GM10266 (cell line): ENCODE measurements around the gene NFIA.
"Not testable (repeated sequence)": the region's sequence is repeated elsewhere in the genome, so short reads cannot be mapped to it uniquely, and the experiment has no call there.

Source experiments
- DNase-seq: peaks from one replicate; pipeline ENCODE4 v3.0.0; 2012; ENCODE audit errors: extremely low spot score
- TF ChIP-seq, protein P1 (sequence below): IDR thresholded peaks from 2 replicates; pipeline ENCODE4 v1.5.1; 2012; ENCODE audit warnings: mild to moderate bottlenecking, low read depth; ENCODE audit not compliant: control insufficient read depth, insufficient read depth; ENCODE audit errors: missing control alignments

Gene NFIA

DNA sequence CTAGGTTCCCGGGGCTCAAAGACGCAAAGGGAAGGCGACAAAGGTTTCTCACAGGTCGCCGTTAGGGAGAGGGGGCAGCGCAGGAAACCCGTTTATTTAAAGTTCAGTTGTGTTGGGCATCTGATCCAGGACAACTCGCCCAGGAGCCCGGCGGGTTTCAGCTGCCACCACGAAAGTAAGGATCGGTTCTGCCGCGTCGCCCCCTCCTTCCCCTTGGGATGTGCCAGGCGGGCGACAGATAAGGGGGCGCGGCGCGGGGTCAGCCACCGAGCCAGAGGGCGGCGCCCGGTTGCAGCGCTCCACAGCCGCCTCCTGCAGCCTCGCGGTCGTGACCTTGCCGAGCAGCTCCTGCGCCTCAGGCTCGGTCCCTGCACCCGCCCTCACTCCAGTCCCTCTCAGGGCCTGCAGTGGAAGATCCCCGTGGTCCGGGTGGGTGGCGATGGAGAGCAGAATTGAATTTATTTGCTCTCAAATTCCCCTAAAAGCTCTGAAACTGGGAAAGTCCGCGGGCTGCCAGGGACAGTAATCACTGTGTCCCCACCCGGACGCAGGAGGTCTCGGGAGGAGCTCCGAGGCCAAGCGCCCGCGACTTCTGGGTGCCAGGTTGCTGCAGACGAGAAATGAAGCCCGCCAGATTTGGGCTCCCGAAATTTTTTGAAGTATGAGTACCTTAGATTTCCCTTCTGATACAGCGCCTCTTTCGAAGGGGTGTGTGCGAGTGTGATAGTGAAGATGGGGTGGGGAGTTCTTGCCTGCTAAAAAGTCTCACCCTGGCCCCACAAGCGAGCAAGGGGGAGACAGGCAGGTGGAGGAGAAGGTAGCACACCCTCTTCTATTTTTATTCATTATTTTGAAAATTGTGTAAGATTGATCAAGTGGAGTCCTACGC, 28.4 kb upstream of the NFIA start:
- DNase-seq, result peak; percentile 37
- TF ChIP-seq, protein P1, sequence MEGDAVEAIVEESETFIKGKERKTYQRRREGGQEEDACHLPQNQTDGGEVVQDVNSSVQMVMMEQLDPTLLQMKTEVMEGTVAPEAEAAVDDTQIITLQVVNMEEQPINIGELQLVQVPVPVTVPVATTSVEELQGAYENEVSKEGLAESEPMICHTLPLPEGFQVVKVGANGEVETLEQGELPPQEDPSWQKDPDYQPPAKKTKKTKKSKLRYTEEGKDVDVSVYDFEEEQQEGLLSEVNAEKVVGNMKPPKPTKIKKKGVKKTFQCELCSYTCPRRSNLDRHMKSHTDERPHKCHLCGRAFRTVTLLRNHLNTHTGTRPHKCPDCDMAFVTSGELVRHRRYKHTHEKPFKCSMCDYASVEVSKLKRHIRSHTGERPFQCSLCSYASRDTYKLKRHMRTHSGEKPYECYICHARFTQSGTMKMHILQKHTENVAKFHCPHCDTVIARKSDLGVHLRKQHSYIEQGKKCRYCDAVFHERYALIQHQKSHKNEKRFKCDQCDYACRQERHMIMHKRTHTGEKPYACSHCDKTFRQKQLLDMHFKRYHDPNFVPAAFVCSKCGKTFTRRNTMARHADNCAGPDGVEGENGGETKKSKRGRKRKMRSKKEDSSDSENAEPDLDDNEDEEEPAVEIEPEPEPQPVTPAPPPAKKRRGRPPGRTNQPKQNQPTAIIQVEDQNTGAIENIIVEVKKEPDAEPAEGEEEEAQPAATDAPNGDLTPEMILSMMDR, result no peak

DNA sequence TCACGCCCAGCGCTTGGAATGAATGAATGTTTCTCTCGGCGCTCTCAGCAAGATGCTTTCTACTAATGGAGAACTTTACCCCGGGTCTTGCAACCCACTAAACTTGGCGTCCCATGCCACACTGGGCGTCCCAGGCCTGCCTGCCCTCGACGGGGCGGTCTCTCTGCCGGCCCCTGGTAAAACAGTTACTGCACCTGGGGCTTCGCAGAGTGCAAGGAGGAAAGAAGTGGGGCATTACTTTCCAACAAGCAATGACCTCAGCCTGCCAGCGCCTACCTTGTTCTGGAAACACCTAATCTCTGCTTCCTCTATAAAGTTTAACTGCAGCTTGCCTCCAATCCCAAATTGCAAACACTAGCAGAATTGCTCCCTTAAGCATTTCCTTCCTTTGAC, 27.8 kb upstream of the NFIA start:
- TF ChIP-seq, protein P1, result no peak
- DNase-seq, result no peak

DNA sequence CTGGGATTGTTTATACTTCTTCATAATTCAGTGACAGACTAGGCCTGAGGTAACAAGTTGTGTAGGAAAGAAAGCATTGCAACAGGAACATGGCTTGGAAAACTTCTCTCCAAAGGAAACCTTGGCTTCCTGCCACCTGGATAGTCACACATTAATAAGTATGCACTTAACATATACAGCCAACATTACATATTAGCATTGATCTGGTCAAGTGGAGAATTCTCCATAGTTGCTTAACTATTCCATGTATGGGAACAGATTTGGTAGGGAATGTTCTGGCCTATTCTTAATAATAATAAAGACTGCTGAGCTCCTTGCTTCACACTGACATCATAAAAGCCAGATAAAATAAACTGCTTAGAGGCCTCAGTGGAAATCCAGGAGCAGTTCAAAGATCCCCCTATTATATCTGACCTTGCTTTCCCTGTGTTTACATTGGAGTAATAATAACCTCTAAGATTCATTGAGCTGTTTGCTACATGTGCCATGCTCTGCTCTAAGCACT, 27.2 kb upstream of the NFIA start:
- DNase-seq, result no peak
- TF ChIP-seq, protein P1, result no peak

DNA sequence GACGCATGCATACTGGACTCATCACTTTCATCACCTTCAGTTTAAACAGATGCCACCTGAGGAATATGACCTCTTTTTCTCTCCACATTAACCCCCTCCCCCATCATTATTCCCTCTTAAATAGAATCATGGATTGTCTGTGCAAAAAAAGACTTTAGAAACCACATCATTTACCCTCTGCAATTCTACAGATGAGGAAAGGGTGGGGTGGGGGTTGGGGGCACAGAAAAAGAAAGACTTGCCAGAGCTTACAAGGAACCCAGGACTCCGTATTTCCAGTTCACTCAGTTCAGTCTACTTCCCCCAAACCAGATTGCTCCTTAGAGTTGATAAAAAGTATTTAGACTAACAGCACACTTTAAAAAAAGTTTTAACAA, 26.2 kb upstream of the NFIA start:
- no peak for DNase-seq
- TF ChIP-seq, protein P1, result no peak

DNA sequence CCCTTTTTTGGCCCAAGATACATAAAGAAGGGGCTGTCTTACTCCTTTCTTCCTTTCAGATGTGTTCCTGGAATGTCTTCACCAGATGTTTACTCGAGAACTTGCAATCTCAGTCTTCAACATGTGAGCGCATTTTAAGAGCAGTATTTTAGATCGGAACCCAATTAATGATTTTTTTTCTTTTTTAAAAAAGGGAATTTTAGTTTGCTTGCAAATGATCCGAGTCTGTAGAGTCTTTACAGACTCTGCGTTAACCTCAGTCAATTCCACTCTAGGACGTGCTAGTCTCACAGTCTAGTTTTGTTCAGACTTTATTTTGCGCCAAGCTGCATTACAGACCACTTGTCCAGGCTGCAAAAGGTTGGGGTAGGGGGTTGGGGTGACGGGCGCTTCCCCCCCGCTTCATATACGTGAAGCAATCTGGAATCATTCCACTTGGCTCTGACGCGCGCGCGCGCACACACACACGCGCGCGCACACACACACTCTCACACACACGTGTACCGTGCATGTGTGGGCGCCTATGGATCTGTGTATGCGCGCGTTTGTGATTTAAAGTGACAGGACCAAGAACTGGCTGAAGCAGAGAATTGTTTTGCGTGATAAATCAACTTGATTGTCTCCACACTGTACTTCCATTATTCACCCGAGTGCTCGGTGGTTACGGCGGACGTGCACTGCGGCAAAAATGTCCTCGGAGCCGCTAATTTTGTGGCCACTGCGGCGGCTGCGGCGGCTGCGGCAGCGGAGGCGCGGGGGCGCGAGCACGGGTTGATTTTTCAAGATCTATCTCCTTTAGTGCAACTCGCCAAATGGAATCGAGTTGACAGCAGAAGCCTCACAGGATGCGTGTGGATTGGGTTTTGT, 25.6 kb upstream of the NFIA start:
- no peak for DNase-seq
- TF ChIP-seq, protein P1, result no peak

DNA sequence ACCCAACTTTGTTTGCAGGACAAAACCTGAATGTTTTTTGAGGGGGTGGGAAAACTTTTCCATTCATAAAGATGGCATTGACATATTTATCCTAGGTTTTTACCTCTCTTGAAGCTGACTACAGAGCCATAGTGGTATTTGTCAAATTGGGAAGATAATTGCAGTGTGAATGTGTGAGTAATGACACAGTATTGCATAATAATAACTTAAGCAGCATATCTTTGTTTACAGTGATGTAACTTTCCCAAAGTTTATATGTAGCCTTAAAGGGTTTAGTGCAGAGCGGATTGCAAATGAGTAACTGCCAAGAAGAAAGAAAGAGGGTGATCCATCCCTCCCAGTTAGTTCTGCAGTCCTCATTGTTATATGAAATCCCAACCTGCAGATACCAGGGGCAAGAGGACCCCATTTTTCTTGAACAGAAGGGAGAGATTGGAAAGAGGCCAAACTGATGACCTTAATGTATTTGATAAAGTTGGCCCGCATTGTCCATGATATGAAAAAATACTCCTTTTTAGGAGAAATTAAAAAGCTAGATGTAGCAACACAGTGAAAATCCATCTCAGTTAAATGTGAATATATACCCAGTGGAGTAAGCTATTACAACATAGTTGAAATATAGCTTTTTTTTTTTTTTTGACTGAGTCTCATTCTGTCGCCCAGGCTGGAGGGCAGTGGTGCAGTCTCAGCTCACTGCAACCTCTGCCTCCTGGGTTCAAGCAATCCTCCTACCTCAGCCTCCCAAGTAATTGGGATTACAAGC, 23.7 kb upstream of the NFIA start:
- TF ChIP-seq, protein P1, result no peak
- DNase-seq, result no peak

DNA sequence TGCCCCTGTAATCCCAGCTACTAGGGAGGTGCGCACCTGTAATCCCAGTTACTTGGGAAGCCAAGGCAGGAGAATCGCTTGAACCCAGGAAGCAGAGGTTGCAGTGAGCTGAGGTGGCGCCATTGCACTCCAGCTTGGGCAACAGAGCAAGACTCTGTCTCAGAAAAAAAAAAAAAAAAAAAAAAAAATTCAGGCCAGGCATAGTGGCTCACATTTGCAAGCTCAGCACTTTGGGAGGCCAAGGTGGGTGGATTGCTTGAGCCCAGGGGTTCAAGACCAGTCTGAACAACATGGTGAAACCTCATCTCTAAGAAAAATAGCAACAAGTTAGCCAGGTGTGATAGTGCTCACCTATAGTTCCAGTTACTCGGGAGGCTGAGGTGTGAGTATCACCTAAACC, 20.8 kb upstream of the NFIA start:
- DNase-seq, result not testable (repeated sequence)
